SK-N-SH treated with all-trans-retinoic acid at 6 μM for 48 hours (cell line): Measurements from ENCODE around the gene SSX5.

ENCODE experiments used
- ARNTL ChIP-seq: fragments of 450-650 bp; formaldehyde crosslinking; IDR thresholded peaks from 2 replicates; pipeline ENCODE4 v1.5.0; 2020; ENCODE audit warnings: low read depth, mild to moderate bottlenecking, moderate library complexity, borderline replicate concordance
- CREB5 ChIP-seq: fragments of 250-450 bp; sonication (Bioruptor Pico); IDR thresholded peaks from 2 replicates; pipeline ENCODE4 v1.5.1; 2020; ENCODE audit warnings: low read depth, mild to moderate bottlenecking, moderate library complexity
- POU6F1 ChIP-seq: fragments of 250-450 bp; sonication (Bioruptor Pico); IDR thresholded peaks from 2 replicates; pipeline ENCODE4 v1.8.0; 2021; ENCODE audit warnings: low read depth, mild to moderate bottlenecking, moderate library complexity, borderline replicate concordance
- RARB ChIP-seq: fragments of 250-450 bp; sonication (Bioruptor Pico); IDR thresholded peaks from 2 replicates; pipeline ENCODE4 v1.8.0; 2021; ENCODE audit warnings: mild to moderate bottlenecking, moderate library complexity
- ZFP30 ChIP-seq: fragments of 450-650 bp; formaldehyde crosslinking; IDR thresholded peaks from 2 replicates; pipeline ENCODE4 v1.5.0; 2022; ENCODE audit warnings: mild to moderate bottlenecking, moderate library complexity
- ZNF8 ChIP-seq: fragments of 450-650 bp; formaldehyde crosslinking; IDR thresholded peaks from 2 replicates; pipeline ENCODE4 v1.5.0; 2020; ENCODE audit warnings: mild to moderate bottlenecking, moderate library complexity

GRCh38 chrX:48156014-48156413, 40.6 kb downstream of the SSX5 start:
- TF ChIP-seq ZFP30 (CRISPR knock-in tag): no peak
- TF ChIP-seq ZNF8: no peak
- no peak for TF ChIP-seq POU6F1 (CRISPR knock-in tag)
- TF ChIP-seq RARB (CRISPR knock-in tag): no peak
- TF ChIP-seq ARNTL (CRISPR knock-in tag): no peak
- TF ChIP-seq CREB5 (CRISPR knock-in tag): no peak
